Muscle layer of colon (tissue), 2 donors: ENCODE data around the gene ITGAL.
"Not testable (repeated sequence)": the region's sequence is repeated elsewhere in the genome, so short reads cannot be mapped to it uniquely, and the experiment has no call there.

ENCODE experiments used
- H3K27ac ChIP-seq: one replicate; pipeline ENCODE4 v1.7.0; 2013; ENCODE audit warnings: low read depth, mild to moderate bottlenecking, low read length, moderate library complexity
- H3K27me3 ChIP-seq, 2 donors: one replicate each; pipeline ENCODE4 v1.7.0; 2013; ENCODE audit warnings: low read length in 2 of 2, mild to moderate bottlenecking in 2 of 2; ENCODE audit not compliant: insufficient read depth in 2 of 2, control insufficient read depth in 1 of 2
- H3K36me3 ChIP-seq: one replicate; pipeline ENCODE4 v1.7.0; 2013; ENCODE audit warnings: mild to moderate bottlenecking, low read length; ENCODE audit not compliant: insufficient read depth
- H3K4me1 ChIP-seq: one replicate; pipeline ENCODE4 v1.7.0; 2013; ENCODE audit warnings: mild to moderate bottlenecking, low read length; ENCODE audit not compliant: insufficient read depth
- H3K4me3 ChIP-seq, 2 donors: one replicate each; pipeline ENCODE4 v1.7.0; 2013; ENCODE audit warnings: low read length in 2 of 2, low read depth in 1 of 2, mild to moderate bottlenecking in 1 of 2, moderate library complexity in 1 of 2
- H3K9ac ChIP-seq: one replicate; pipeline ENCODE4 v1.7.0; 2013; ENCODE audit warnings: low read length
- H3K9me3 ChIP-seq: one replicate; pipeline ENCODE4 v1.7.0; 2013; ENCODE audit warnings: mild to moderate bottlenecking, low read length
- donor health status: abdominal sarcoma.
- donor health status: Adenocarcinoma of cecum.

The ITGAL gene

DNA sequence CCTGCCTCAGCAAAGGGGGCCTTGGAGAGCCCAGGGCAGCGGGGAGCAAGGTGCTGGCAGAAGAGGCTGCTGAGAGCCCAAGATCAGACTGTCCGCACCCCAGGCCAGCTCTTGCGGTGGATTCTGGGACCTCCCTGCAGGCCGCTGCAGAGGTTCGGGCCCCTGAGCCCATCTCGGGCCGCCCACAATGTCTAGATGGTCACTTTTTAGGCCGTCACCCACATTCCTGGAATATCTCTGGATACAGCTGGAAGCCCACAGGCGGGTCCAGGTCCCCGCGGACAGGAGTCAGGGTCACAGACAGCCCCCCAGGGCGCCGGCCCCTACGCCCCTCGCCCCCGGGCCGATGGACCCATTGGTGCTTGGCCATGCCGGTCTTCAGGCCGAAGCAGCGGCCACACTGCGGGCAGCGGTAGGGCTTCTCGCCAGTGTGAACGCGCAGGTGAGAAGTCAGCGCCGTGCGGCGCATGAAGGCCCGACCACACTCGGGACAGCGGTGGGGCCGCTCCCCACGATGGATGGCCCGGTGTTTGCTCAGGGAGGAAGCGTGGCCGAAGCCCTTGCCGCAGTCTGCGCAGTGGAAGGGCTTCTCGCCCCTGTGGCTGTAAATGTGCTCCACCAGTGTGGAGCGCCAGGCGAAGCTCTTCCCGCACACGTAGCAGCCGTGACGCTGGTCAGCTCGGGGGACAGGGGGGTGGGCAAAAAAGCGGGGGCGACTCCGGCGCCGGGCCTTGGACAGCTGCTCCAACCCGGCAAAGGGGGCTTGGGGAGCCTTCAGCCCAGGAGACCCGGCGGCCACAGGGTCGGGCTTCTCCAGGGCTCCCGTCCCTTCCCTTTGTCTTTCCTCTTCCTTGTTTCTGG, 60.0 kb downstream of the ITGAL start:
- Histone ChIP-seq H3K9me3 (no peaks in the 10 kb centered on the region), H3K4me1 (peaks cover 27% of the 10 kb centered on the region), H3K36me3 (no peaks in the 10 kb centered on the region), H3K27me3 (no peaks in the 10 kb centered on the region), H3K9ac (no peak overlapping the region), H3K4me3 (no peak overlapping the region), H3K27ac (no peak overlapping the region)

DNA sequence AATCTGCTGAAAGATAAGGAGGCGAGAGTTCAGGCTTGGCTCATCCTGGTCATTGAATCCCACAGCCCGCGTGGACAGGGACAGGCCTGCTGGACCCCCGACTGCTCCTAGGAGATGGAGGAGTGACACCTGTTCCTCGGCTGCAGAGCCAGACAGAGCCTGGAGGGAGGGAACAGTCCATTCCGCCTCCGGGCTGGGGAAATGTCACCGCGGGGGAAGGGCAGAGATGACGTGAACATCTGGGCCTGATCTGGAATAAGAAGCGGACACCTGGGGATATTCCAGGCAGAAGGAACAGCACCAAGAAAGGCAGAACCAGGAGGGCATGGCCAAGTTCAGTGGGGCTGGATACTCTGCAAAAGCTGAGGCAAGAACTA, 60.6 kb downstream of the ITGAL start:
- peaks cover 21% of the 10 kb centered on the region for H3K4me1 ChIP-seq
- H3K9ac ChIP-seq = no peak overlapping the region
- no peaks in the 10 kb centered on the region for H3K36me3 ChIP-seq
- H3K4me3 ChIP-seq = no peak overlapping the region
- H3K27ac ChIP-seq = no peak overlapping the region
- H3K9me3 ChIP-seq = no peaks in the 10 kb centered on the region
- H3K27me3 ChIP-seq = no peaks in the 10 kb centered on the region

DNA sequence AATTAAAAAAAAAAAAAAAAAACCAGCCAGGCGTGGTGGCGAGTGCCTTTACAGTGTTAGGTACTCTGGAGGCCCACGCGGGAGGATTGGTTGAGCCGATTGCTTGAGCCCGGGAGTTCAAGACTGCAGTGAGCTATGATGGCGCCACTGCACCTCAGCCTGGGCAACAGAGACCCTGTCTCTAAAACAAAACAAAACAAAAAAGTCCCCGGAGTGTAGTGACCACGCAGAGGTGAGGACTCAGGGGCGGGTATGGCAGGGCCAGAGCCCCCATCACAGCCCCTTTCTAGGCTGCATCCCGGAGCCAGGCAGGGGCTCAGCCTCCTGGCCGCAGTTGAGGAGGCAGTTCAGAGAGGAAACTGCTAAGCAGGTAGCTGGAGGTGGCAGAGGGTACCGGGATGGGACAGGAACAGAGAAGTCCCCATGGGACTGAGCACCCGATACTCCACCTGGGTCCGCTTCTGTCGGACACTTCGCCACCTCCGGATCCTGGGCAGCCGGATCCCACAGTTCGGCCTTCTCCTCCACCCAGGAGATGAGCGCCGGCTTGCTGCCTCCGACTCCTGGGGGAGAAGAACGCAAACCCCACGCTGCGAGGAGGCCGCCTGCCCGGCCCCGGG, 61.3 kb downstream of the ITGAL start:
- peak overlapping the region; percentile 77 for H3K27ac ChIP-seq
- H3K4me3 ChIP-seq = peak overlapping the region; percentile 75 to 86
- H3K4me1 ChIP-seq = peaks cover 15% of the 10 kb centered on the region
- H3K36me3 ChIP-seq = no peaks in the 10 kb centered on the region
- peak overlapping the region; percentile 67 for H3K9ac ChIP-seq
- H3K27me3 ChIP-seq = no peaks in the 10 kb centered on the region
- no peaks in the 10 kb centered on the region for H3K9me3 ChIP-seq

DNA sequence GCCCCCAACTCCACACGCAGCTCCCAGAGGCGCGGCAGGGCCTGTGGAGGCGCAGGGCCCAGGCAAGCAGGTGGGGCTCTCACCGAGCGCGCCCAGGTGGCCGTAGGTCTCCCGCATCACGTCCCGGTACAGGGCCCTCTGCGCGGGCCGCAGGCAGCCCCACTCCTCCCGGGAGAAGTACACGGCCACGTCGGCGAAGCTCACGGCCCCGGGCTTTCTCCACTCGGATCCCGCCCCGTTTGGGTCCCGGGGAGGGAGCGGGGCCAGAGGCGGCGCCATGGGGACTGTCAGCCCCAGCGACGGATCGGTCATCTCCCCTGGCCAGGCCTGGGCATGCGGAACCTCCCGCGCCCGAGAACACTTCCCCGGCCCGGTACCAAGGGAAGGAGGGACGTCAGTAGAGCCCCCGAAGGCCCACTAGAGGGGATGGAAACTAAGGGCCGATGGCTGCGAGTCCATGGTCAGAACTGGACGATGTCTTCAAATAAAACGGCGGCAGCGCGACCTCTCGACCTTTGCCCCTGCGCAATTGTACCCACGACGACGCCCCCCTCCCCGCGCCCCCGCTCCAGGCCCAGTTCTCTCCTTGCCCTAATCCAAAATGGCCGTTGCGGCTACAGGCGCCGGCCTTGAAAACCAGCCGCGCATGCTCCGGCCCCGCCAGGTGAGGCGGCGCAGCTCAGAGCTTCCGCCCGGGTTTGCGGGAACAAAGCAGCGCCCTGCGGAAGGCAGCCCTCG, 62.0 kb downstream of the ITGAL start, which contains the start of gene ZNF747:
Gene ZNF747 (minus strand): TSS at position 491 of the 738 bp plus-strand sequence. CDS start 179 bp downstream, at position 312.
- Histone ChIP-seq H3K36me3 (no peaks in the 10 kb centered on the region), H3K27ac (peak within 1 kb of the TSS; percentile 77), H3K27me3 (no peaks in the 10 kb centered on the region), H3K9me3 (no peaks in the 10 kb centered on the region), H3K4me1 (peaks cover 15% of the 10 kb centered on the region), H3K9ac (peak within 1 kb of the TSS; percentile 67), H3K4me3 (peak within 1 kb of the TSS; percentile 75 to 86)

DNA sequence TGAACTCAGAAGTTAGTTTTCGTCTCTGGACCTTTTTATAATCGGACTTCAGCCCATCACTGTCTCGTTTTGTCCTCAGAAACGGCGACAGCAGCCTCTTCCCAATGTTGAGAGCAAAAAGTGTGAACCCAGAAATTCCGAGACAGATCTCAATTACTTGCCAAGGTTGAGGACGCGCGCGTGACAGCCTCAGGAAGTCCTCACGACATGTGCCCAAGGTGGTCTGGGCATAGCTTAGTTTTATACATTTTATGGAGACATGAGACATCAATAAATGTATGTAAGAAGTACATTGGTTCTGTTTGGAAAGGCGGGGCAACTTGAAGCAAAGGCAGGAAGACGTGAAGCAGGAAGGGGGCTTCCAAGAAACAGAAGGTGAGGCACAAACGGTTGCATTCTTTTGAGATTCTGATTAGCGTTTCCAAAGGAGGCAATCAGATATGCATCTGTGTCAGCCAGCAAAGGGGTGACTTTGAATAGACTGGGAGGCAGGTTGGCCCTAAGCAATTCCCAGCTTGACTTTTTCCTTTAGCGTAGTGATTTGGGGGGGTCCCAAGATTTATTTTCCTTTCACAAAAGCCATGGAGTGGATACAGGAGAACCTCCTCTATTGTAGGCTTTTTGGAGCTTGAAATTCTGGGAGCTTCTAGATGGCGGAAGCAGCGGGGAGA, 62.7 kb downstream of the ITGAL start:
- peaks cover 15% of the 10 kb centered on the region for H3K4me1 ChIP-seq
- peak overlapping the region; percentile 75 to 86 for H3K4me3 ChIP-seq
- H3K9me3 ChIP-seq = no peaks in the 10 kb centered on the region
- peak overlapping the region; percentile 67 for H3K9ac ChIP-seq
- peak overlapping the region; percentile 77 for H3K27ac ChIP-seq
- no peaks in the 10 kb centered on the region for H3K36me3 ChIP-seq
- no peaks in the 10 kb centered on the region for H3K27me3 ChIP-seq

DNA sequence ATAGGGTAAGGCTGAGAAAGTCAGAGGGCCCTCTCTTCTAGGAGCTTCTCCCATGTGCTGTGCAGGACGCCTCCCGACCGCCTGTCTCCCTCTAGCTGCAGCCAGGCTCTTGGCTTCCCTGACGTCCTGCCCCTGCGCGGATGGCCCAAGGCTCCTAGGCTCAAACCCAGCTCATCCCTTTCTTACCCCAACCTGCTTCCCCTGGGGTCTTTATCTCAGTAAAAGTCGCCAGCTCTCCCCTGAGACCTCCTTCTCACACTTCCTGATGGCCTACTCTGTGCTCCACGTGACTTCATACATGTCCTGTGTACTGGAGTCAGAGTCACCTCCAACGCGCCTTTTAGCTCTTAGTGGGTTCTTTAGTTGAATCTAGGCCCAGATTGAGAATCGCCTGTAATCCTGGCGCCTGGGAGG, 63.2 kb downstream of the ITGAL start:
- Histone ChIP-seq H3K36me3 (no peaks in the 10 kb centered on the region), H3K4me3 (peak overlapping the region; percentile 75 to 86), H3K4me1 (peaks cover 15% of the 10 kb centered on the region), H3K27me3 (no peaks in the 10 kb centered on the region), H3K9me3 (no peaks in the 10 kb centered on the region), H3K27ac (peak overlapping the region; percentile 77), H3K9ac (peak overlapping the region; percentile 67)

DNA sequence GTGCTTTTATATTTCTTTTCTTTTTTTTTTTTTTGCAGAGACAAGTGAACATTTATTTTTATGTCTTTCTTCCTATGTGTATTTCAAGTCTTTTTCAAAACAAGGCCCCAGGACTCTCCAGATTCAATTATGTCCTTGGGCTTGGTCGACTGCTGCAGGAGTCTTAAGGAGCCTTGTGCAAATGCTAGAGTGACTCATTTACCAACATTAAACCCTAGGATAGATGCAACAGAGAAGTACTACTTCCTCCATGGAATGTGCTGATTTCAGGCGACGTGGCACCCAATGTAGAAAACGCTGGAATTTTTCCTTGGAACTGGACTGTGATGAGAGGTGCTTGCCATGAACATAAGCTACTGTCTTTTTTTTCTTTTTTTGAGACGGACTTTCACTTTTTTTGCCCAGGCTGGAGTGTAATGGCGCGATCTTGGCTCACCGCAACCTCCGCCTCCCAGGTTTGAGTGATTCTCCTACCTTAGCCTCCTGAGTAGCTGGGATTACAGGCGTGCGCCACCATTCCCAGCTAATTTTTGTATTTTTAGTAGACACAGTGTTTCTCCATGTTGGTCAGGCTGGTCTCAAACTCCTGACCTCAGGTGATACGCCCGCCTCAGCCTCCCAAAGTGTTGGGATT, 64.0 kb downstream of the ITGAL start:
- H3K4me3 ChIP-seq, H3K9me3 ChIP-seq, H3K27me3 ChIP-seq, H3K27ac ChIP-seq, H3K36me3 ChIP-seq, H3K9ac ChIP-seq: not testable (repeated sequence)
- peaks cover 15% of the 10 kb centered on the region for H3K4me1 ChIP-seq

DNA sequence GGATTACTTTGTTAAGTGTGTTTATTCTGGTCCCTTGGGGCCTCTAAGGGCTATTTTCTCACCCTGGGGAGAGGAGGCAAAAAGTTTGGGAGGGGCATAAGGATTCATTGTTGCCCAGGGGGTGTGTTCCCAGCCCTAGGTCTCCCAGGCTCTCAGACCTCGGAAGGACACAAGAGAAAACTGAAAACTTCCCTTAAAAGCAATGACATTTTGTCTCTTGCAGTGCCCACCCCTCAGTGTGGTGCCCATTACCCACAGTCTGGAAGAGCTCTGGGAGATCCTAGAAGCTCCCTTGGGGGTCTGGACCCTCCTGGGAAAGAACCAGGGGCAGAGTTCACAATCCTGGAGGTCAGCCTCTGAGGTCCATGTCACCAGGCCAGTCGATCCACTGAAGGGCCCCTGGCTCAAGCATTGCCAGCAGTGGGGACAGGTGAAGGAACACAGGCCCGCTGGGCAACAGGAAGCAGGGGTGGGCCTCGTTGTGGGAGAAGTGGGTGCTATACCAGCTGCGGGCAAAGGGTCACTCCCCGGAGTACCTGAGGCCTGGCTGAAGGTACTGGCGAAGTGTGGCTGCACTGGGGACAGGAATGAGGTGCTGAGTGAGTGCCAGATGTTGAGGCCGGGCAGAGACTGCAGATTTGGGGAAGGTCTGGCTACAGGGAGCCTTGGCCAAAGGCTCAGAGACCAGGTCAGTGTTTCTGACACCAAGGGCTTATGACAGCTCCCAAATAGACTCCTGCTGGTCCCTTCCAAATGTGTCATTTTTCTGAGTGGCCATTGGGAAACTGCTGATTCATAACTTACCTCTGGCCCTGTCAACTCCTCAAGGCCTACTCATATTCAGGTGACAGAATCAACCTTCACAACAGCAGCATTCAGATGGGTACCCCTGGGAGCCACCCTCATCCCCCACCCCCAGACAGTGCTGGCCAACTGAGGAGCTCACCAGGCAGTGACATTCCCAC, 66.7 kb downstream of the ITGAL start:
- H3K36me3 ChIP-seq = no peaks in the 10 kb centered on the region
- H3K4me1 ChIP-seq = peaks cover 9% of the 10 kb centered on the region
- no peaks in the 10 kb centered on the region for H3K27me3 ChIP-seq
- no peaks in the 10 kb centered on the region for H3K9me3 ChIP-seq
- no peak overlapping the region for H3K4me3 ChIP-seq
- no peak overlapping the region for H3K27ac ChIP-seq
- H3K9ac ChIP-seq = no peak overlapping the region

DNA sequence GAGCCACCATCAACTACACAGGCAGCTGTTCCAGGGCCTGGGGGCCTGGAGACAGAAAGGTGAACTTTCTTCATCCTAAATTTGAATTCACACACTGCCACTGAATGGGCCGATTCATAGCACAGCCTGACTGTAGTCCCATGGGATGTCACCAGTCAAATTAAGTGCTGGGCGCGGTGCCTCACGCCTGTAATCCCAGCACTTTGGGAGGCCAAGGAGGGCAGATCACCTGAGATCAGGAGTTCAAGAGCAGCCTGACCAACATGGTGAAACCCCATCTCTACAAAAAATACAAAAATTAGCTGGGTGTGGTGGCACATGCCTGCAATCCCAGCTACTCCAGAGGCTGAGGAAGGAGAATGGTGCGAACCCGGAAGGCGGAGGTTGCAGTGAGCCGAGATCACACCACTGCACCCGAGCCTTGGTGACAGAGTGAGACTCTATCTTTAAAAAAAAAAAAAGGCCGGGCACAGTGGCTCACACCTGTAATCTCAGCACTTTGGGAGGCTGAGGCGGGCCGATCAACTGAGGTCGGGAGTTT, 67.5 kb downstream of the ITGAL start:
- not testable (repeated sequence) for H3K36me3 ChIP-seq, H3K9me3 ChIP-seq, H3K27ac ChIP-seq, H3K27me3 ChIP-seq, H3K4me1 ChIP-seq, H3K4me3 ChIP-seq, H3K9ac ChIP-seq

DNA sequence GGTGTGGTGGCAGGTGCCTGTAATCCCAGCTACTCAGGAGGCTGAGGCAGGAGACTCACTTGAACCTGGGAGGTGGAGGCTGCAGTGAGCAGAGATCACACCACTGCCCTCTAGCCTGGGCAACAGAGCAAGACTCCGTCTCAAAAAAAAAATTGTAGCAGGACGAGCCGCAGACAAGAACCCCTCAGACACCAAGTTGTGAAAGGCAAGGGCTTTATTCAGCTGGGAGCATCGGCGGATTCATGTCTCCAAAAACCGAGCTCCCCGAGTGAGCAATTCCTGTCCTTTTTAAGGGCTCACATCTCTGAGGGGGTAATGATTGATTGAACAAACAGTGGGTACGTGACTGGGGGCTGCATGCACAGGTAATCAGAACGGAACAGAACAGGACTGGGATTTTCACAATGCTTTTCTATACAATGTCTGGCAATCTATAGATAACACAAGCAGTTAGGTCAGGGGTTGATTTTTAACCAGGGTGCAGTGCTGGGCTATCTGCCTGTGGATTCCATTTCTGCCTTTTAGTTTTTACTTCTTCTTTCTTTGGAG, 68.4 kb downstream of the ITGAL start:
- H3K4me1 ChIP-seq, H3K9ac ChIP-seq, H3K4me3 ChIP-seq, H3K36me3 ChIP-seq, H3K27me3 ChIP-seq, H3K27ac ChIP-seq, H3K9me3 ChIP-seq: not testable (repeated sequence)
